Osteoblast (primary cell): Measurements from ENCODE around the gene INCA1. TPM values are rescaled to one million over a fixed set of nuclear protein-coding genes. Genes with fewer than 3 reads are reported as not detected.

Experiments
- DNase-seq: peaks from one replicate; pipeline ENCODE4 v3.0.0; 2011; ENCODE audit warnings: low spot score, mixed read lengths; ENCODE audit not compliant: insufficient read length; ENCODE audit errors: missing footprints
- H2AFZ ChIP-seq: 2 replicates; pipeline ENCODE4 v1.6.0; 2011; ENCODE audit warnings: mild to moderate bottlenecking, low read length
- H3K27ac ChIP-seq: 2 replicates; pipeline ENCODE4 v1.5.1; 2011; ENCODE audit warnings: mild to moderate bottlenecking, low read depth, low read length, moderate library complexity
- H3K27me3 ChIP-seq: 2 replicates; pipeline ENCODE4 v1.6.0; 2012; ENCODE audit warnings: mild to moderate bottlenecking, control low read depth, inconsistent platforms, low read length, moderate library complexity; ENCODE audit not compliant: insufficient read depth
- H3K36me3 ChIP-seq: 2 replicates; pipeline ENCODE4 v1.5.1; 2011; ENCODE audit warnings: mild to moderate bottlenecking, low read length, control low read depth, moderate library complexity; ENCODE audit not compliant: insufficient read depth
- H3K4me1 ChIP-seq: 2 replicates; pipeline ENCODE4 v1.5.1; 2011; ENCODE audit warnings: mild to moderate bottlenecking, low read length, control low read depth, moderate library complexity; ENCODE audit not compliant: insufficient read depth
- H3K4me2 ChIP-seq: 2 replicates; pipeline ENCODE4 v1.6.0; 2011; ENCODE audit warnings: mild to moderate bottlenecking, low read length; ENCODE audit not compliant: insufficient read depth
- H3K4me3 ChIP-seq: fragments of 200-600 bp; sonication (generic); 3 replicates; pipeline ENCODE4 v1.5.1; 2012; ENCODE audit warnings: mild to moderate bottlenecking, low read length, inconsistent platforms; ENCODE audit not compliant: insufficient read depth
- H3K79me2 ChIP-seq: 2 replicates; pipeline ENCODE4 v1.6.0; 2012; ENCODE audit warnings: mild to moderate bottlenecking, low read length, control low read depth, inconsistent platforms; ENCODE audit not compliant: insufficient read depth
- H3K9me3 ChIP-seq: 2 replicates; pipeline ENCODE4 v1.5.1; 2011; ENCODE audit warnings: low read depth, low read length, control low read depth
- H4K20me1 ChIP-seq: 2 replicates; pipeline ENCODE4 v1.6.0; 2012; ENCODE audit warnings: mild to moderate bottlenecking, low read length, control low read depth; ENCODE audit not compliant: insufficient read depth
- total RNA-seq: library from RNA; depleted of rRNA; stranded (reverse); fragments of >200 nt; gene quantifications from 2 replicates; pipeline ENCODE4 v1.2.3, GENCODE V29; 2012
- TF ChIP-seq, protein P1 (sequence below): IDR thresholded peaks from 2 replicates; pipeline ENCODE4 v1.5.1; 2011; ENCODE audit warnings: mild to moderate bottlenecking, low read depth, low read length, moderate library complexity; ENCODE audit errors: extremely low read depth

Gene INCA1
- total RNA-seq, 1 donor: 0.36 TPM

DNA sequence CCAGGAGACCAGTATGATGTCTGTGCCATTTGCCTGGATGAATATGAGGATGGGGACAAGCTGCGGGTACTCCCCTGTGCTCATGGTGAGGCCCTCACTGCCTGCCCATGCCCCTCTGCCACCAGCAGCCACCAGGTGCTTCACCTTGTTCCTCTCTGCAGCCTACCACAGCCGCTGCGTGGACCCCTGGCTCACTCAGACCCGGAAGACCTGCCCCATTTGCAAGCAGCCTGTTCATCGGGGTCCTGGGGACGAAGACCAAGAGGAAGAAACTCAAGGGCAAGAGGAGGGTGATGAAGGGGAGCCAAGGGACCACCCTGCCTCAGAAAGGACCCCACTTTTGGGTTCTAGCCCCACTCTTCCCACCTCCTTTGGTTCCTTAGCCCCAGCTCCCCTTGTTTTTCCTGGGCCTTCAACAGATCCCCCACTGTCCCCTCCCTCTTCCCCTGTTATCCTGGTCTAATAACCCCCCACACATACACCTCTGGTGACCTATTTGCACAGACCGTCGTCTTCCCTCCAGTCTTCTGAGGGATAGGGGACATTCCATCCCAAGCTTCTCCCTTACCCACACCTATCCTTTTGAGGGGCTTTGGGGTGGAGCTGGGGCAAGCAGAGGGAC lies 52.7 kb downstream of the INCA1 start:
- Histone ChIP-seq H3K79me2 (peaks cover 78% of the 10 kb centered on the region), H3K9me3 (no peaks in the 10 kb centered on the region), H3K4me1 (peaks cover 47% of the 10 kb centered on the region), H4K20me1 (peaks cover 59% of the 10 kb centered on the region), H3K36me3 (peaks cover 51% of the 10 kb centered on the region), H3K4me2 (peak overlapping the region; percentile 92), H3K27ac (peak overlapping the region; percentile 68), H3K27me3 (no peaks in the 10 kb centered on the region), H2AFZ (no peak overlapping the region), H3K4me3 (peak overlapping the region; percentile 96)
- TF ChIP-seq, protein P1, sequence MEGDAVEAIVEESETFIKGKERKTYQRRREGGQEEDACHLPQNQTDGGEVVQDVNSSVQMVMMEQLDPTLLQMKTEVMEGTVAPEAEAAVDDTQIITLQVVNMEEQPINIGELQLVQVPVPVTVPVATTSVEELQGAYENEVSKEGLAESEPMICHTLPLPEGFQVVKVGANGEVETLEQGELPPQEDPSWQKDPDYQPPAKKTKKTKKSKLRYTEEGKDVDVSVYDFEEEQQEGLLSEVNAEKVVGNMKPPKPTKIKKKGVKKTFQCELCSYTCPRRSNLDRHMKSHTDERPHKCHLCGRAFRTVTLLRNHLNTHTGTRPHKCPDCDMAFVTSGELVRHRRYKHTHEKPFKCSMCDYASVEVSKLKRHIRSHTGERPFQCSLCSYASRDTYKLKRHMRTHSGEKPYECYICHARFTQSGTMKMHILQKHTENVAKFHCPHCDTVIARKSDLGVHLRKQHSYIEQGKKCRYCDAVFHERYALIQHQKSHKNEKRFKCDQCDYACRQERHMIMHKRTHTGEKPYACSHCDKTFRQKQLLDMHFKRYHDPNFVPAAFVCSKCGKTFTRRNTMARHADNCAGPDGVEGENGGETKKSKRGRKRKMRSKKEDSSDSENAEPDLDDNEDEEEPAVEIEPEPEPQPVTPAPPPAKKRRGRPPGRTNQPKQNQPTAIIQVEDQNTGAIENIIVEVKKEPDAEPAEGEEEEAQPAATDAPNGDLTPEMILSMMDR: no peak
- peak; percentile 42 for DNase-seq

DNA sequence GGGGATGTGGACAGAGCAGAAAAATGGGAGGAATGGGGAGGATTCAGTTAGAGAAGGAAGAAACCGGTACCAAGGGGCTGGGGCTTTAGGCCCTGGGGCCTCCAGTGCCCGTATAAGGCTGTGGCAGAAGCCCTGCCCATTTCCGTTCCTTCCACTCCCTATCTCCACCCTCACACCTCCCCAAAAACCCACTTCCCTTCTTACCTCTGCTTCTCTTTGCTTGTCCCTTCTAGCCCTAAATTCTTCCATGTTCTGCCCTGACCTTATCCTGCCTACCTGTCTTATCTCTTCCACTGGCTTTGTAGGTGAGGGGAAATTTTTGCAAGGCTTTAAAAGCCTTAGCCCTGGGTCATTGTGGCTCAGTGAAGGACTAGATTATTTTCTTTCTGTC lies 53.2 kb downstream of the INCA1 start:
- DNase-seq: peak; percentile 1
- no peak overlapping the region for H3K4me3 ChIP-seq
- no peaks in the 10 kb centered on the region for H3K9me3 ChIP-seq
- peaks cover 61% of the 10 kb centered on the region for H4K20me1 ChIP-seq
- peaks cover 51% of the 10 kb centered on the region for H3K36me3 ChIP-seq
- H3K27ac ChIP-seq: peak overlapping the region; percentile 68
- TF ChIP-seq, protein P1: no peak
- peaks cover 50% of the 10 kb centered on the region for H3K4me1 ChIP-seq
- peaks cover 83% of the 10 kb centered on the region for H3K79me2 ChIP-seq
- H2AFZ ChIP-seq: no peak overlapping the region
- no peaks in the 10 kb centered on the region for H3K27me3 ChIP-seq
- peak overlapping the region; percentile 92 for H3K4me2 ChIP-seq

GRCh38 chr17:4942760-4943508 lies 54.4 kb downstream of the INCA1 start:
- H3K27ac ChIP-seq: peak overlapping the region; percentile 27
- DNase-seq: peak; percentile 77
- no peak overlapping the region for H2AFZ ChIP-seq
- H3K4me3 ChIP-seq: no peak overlapping the region
- H3K27me3 ChIP-seq: no peaks in the 10 kb centered on the region
- TF ChIP-seq, protein P1: no peak
- H3K4me2 ChIP-seq: no peak overlapping the region
- peaks cover 65% of the 10 kb centered on the region for H4K20me1 ChIP-seq
- peaks cover 56% of the 10 kb centered on the region for H3K4me1 ChIP-seq
- H3K36me3 ChIP-seq: peaks cover 57% of the 10 kb centered on the region
- H3K79me2 ChIP-seq: peaks cover 92% of the 10 kb centered on the region
- H3K9me3 ChIP-seq: no peaks in the 10 kb centered on the region

GRCh38 chr17:4941319-4941610 lies 56.1 kb downstream of the INCA1 start:
- Histone ChIP-seq H3K27ac (peak overlapping the region; percentile 91), H3K9me3 (no peaks in the 10 kb centered on the region), H3K27me3 (no peaks in the 10 kb centered on the region), H3K79me2 (peaks cover 78% of the 10 kb centered on the region), H3K36me3 (peaks cover 64% of the 10 kb centered on the region), H3K4me3 (peak overlapping the region; percentile 95), H3K4me1 (peaks cover 48% of the 10 kb centered on the region), H2AFZ (no peak overlapping the region), H3K4me2 (peak overlapping the region; percentile 98), H4K20me1 (peaks cover 51% of the 10 kb centered on the region)
- DNase-seq: peak; percentile 55
- TF ChIP-seq, protein P1: no peak
